ENCODE results near the gene UQCC3.

Gene UQCC3

DNA sequence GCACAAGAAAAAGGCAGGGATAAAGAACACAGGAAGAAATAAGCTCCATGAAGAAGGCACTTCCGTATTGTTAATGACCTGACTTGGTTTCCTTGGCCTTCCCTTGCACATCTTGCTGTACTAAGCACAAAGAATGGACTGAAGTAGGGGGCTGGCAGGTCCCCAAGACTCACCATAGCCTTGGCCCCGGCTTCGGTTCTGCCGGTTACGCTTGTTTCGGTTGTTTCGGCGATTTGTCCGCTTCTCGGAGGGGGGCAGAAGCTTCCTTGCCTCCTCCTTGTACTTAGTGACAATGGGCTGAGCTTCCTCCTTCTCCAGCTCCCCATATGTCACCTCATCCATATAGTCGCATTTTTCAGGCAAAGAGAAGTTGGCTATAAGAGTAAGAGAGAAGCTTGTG is 45.3 kb downstream of the UQCC3 start:
- no peak for TF ChIP-seq CSDC2 (CRISPR knock-in tag; IDR thresholded peaks at IDR 0.05)
- no peak for TF ChIP-seq TCF4 (CRISPR knock-in tag; IDR thresholded peaks at IDR 0.05; ENCODE audit: borderline replicate concordance)
- TF ChIP-seq ZNF8 (CRISPR knock-in tag; IDR thresholded peaks at IDR 0.05) = no peak
- no peak for TF ChIP-seq BACH2 (CRISPR knock-in tag; IDR thresholded peaks at IDR 0.05; ENCODE audit: borderline replicate concordance)
- no peak for TF ChIP-seq GLIS3 (CRISPR knock-in tag; IDR thresholded peaks at IDR 0.05)
- no peak for TF ChIP-seq PPARA (CRISPR knock-in tag; IDR thresholded peaks at IDR 0.05; ENCODE audit: borderline replicate concordance)
- TF ChIP-seq OSR1 (CRISPR knock-in tag; IDR thresholded peaks at IDR 0.05) = no peak
- TF ChIP-seq, protein P1, sequence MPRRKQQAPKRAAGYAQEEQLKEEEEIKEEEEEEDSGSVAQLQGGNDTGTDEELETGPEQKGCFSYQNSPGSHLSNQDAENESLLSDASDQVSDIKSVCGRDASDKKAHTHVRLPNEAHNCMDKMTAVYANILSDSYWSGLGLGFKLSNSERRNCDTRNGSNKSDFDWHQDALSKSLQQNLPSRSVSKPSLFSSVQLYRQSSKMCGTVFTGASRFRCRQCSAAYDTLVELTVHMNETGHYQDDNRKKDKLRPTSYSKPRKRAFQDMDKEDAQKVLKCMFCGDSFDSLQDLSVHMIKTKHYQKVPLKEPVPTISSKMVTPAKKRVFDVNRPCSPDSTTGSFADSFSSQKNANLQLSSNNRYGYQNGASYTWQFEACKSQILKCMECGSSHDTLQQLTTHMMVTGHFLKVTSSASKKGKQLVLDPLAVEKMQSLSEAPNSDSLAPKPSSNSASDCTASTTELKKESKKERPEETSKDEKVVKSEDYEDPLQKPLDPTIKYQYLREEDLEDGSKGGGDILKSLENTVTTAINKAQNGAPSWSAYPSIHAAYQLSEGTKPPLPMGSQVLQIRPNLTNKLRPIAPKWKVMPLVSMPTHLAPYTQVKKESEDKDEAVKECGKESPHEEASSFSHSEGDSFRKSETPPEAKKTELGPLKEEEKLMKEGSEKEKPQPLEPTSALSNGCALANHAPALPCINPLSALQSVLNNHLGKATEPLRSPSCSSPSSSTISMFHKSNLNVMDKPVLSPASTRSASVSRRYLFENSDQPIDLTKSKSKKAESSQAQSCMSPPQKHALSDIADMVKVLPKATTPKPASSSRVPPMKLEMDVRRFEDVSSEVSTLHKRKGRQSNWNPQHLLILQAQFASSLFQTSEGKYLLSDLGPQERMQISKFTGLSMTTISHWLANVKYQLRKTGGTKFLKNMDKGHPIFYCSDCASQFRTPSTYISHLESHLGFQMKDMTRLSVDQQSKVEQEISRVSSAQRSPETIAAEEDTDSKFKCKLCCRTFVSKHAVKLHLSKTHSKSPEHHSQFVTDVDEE (CRISPR knock-in tag; IDR thresholded peaks at IDR 0.05) = no peak
- TF ChIP-seq TOX (CRISPR knock-in tag; IDR thresholded peaks at IDR 0.05; ENCODE audit: borderline replicate concordance) = no peak
- TF ChIP-seq, protein P2, sequence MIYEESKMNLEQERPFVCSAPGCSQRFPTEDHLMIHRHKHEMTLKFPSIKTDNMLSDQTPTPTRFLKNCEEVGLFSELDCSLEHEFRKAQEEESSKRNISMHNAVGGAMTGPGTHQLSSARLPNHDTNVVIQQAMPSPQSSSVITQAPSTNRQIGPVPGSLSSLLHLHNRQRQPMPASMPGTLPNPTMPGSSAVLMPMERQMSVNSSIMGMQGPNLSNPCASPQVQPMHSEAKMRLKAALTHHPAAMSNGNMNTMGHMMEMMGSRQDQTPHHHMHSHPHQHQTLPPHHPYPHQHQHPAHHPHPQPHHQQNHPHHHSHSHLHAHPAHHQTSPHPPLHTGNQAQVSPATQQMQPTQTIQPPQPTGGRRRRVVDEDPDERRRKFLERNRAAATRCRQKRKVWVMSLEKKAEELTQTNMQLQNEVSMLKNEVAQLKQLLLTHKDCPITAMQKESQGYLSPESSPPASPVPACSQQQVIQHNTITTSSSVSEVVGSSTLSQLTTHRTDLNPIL (CRISPR knock-in tag; IDR thresholded peaks at IDR 0.05; ENCODE audit: low read depth) = no peak
- TF ChIP-seq, protein P3, sequence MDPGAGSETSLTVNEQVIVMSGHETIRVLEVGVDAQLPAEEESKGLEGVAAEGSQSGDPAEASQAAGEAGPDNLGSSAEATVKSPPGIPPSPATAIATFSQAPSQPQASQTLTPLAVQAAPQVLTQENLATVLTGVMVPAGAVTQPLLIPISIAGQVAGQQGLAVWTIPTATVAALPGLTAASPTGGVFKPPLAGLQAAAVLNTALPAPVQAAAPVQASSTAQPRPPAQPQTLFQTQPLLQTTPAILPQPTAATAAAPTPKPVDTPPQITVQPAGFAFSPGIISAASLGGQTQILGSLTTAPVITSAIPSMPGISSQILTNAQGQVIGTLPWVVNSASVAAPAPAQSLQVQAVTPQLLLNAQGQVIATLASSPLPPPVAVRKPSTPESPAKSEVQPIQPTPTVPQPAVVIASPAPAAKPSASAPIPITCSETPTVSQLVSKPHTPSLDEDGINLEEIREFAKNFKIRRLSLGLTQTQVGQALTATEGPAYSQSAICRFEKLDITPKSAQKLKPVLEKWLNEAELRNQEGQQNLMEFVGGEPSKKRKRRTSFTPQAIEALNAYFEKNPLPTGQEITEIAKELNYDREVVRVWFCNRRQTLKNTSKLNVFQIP (CRISPR knock-in tag; IDR thresholded peaks at IDR 0.05; ENCODE audit: borderline replicate concordance, low read depth) = no peak
- TF ChIP-seq ZC3H10 (CRISPR knock-in tag; IDR thresholded peaks at IDR 0.05) = no peak
- no peak for TF ChIP-seq SNAI2 (CRISPR knock-in tag; IDR thresholded peaks at IDR 0.05)
- TF ChIP-seq ZNF70 (CRISPR knock-in tag; IDR thresholded peaks at IDR 0.05) = no peak
- no peak for TF ChIP-seq ESRRG (CRISPR knock-in tag; IDR thresholded peaks at IDR 0.05)
- no peak for TF ChIP-seq ARNTL (CRISPR knock-in tag; IDR thresholded peaks at IDR 0.05; ENCODE audit: borderline replicate concordance, low read depth)
- TF ChIP-seq ZFP30 (CRISPR knock-in tag; IDR thresholded peaks at IDR 0.05) = no peak
- ATAC-seq = no peak

DNA sequence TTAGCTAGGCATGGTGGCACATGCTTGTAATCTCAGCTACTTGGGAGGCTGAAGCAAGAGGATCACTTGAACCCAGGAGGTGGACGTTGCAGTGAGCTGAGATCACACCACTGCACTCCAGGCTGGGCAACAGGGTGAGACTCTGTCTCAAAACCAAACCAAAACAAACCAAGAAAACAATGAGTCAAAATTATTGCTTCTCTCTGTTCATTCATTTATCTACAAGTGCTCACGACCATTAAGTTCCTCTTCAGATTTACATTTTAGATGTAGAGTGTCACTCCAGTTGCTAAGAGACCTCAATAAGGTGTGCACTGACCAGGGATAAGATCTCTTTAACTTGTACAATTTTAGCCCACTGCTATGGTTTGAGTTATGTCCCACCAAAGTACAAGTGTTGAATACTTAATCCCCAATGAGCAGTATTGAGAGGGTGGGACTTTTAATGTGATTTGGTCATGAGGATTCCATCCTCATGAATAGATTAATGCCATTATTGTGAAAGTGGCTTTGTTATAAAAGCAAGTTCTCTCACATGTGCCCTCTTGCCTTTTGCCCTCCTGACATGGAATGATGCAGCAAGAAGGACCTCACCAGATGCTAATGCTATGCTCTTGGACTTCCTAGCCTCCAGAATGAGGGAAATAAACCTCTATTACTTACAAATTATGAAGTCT is 48.0 kb downstream of the UQCC3 start:
- no peak for ATAC-seq
- no peak for TF ChIP-seq SNAI2 (CRISPR knock-in tag; IDR thresholded peaks at IDR 0.05)
- no peak for TF ChIP-seq RARB (CRISPR knock-in tag; IDR thresholded peaks at IDR 0.05)
- TF ChIP-seq, protein P4, sequence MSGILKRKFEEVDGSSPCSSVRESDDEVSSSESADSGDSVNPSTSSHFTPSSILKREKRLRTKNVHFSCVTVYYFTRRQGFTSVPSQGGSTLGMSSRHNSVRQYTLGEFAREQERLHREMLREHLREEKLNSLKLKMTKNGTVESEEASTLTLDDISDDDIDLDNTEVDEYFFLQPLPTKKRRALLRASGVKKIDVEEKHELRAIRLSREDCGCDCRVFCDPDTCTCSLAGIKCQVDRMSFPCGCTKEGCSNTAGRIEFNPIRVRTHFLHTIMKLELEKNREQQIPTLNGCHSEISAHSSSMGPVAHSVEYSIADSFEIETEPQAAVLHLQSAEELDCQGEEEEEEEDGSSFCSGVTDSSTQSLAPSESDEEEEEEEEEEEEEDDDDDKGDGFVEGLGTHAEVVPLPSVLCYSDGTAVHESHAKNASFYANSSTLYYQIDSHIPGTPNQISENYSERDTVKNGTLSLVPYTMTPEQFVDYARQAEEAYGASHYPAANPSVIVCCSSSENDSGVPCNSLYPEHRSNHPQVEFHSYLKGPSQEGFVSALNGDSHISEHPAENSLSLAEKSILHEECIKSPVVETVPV (CRISPR knock-in tag; IDR thresholded peaks at IDR 0.05) = no peak
- no peak for TF ChIP-seq GLIS3 (CRISPR knock-in tag; IDR thresholded peaks at IDR 0.05)
- TF ChIP-seq, protein P5, sequence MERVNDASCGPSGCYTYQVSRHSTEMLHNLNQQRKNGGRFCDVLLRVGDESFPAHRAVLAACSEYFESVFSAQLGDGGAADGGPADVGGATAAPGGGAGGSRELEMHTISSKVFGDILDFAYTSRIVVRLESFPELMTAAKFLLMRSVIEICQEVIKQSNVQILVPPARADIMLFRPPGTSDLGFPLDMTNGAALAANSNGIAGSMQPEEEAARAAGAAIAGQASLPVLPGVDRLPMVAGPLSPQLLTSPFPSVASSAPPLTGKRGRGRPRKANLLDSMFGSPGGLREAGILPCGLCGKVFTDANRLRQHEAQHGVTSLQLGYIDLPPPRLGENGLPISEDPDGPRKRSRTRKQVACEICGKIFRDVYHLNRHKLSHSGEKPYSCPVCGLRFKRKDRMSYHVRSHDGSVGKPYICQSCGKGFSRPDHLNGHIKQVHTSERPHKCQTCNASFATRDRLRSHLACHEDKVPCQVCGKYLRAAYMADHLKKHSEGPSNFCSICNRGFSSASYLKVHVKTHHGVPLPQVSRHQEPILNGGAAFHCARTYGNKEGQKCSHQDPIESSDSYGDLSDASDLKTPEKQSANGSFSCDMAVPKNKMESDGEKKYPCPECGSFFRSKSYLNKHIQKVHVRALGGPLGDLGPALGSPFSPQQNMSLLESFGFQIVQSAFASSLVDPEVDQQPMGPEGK (CRISPR knock-in tag; IDR thresholded peaks at IDR 0.05; ENCODE audit: borderline replicate concordance) = no peak
- no peak for TF ChIP-seq ARNTL (CRISPR knock-in tag; IDR thresholded peaks at IDR 0.05; ENCODE audit: borderline replicate concordance, low read depth)
- no peak for TF ChIP-seq TCF4 (CRISPR knock-in tag; IDR thresholded peaks at IDR 0.05; ENCODE audit: borderline replicate concordance)
- TF ChIP-seq BACH2 (CRISPR knock-in tag; IDR thresholded peaks at IDR 0.05; ENCODE audit: borderline replicate concordance) = no peak
- TF ChIP-seq ZNF565 (CRISPR knock-in tag; conservative IDR thresholded peaks at IDR 0.05; ENCODE audit: low read depth) = no peak
- TF ChIP-seq PPARA (CRISPR knock-in tag; IDR thresholded peaks at IDR 0.05; ENCODE audit: borderline replicate concordance) = no peak
- no peak for TF ChIP-seq TOX (CRISPR knock-in tag; IDR thresholded peaks at IDR 0.05; ENCODE audit: borderline replicate concordance)
- TF ChIP-seq OSR1 (CRISPR knock-in tag; IDR thresholded peaks at IDR 0.05) = no peak
- no peak for TF ChIP-seq ISL1 (CRISPR knock-in tag; IDR thresholded peaks at IDR 0.05)
- no peak for TF ChIP-seq ZNF70 (CRISPR knock-in tag; IDR thresholded peaks at IDR 0.05)
- TF ChIP-seq, protein P2 (CRISPR knock-in tag; IDR thresholded peaks at IDR 0.05; ENCODE audit: low read depth) = no peak
- TF ChIP-seq ZNF8 (CRISPR knock-in tag; IDR thresholded peaks at IDR 0.05) = no peak
- TF ChIP-seq, protein P1 (CRISPR knock-in tag; IDR thresholded peaks at IDR 0.05) = no peak
